ENCODE measurements around the gene PPP1R12C. TPM values are rescaled to one million over a fixed set of nuclear protein-coding genes. Genes with fewer than 3 reads are reported as not detected.

The PPP1R12C gene
- total RNA-seq, 1 experiment from 2014 or later: 136 TPM

DNA sequence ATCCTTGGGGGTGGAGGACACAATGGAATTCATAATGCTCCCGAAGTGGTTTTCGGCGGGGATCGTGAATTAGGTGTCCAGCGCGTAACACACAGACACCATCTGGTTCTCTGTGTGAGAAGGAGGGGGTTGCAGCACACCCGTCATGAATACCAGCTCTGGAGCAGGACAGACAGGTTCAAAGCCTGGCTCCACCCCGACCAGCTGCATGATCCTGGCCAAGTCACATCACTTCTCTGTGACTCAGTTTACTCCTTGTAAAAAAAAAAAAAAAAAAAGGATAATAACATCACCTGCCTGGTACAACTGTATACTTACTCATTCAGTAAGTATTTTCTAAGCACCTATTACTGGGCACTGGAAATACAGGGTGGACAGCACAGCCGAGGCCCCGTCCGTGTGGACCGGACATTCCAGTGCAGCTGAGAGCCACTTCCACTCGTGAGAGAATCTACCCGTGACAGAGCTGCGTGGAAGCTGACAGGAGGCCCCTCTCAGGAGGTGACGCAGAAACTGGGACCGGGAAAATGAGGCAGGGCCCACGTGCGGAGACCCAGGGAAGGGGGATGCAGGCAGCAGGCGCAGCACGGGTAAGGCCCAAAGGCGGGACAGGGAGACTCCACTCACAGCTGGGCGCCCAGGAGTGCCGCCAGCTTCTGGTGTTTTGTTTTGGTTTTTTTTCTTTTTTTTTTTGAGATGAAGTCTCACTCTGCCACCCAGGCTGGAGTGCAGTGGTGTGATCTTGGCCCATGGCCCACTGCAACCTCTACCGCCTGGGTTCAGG lies 66.5 kb downstream of the PPP1R12C start:
- CTCF ChIA-PET: no interaction called here
- POLR2A ChIA-PET (ENCODE audit: unreplicated experiment): no interaction called here
- Histone ChIP-seq H3K9me2 (replicated peaks; ENCODE audit: low read length) (no peaks in the 10 kb centered on the region), H3K4me3 (ENCODE audit: low read length) (no peak overlapping the region), H3K27ac (ENCODE audit: low read length) (no peak overlapping the region), H3K4me2 (ENCODE audit: low read length) (no peak overlapping the region), H3K79me2 (ENCODE audit: low read length) (peaks cover 13% of the 10 kb centered on the region; the same call in 1 of the 2 replicates), H3K27me3 (ENCODE audit: low read length) (no peaks in the 10 kb centered on the region), H3K4me1 (ENCODE audit: insufficient read depth, low read length) (no peaks in the 10 kb centered on the region), H4K20me1 (ENCODE audit: low read length) (no peaks in the 10 kb centered on the region), H3K9me3 (ENCODE audit: low read length) (no peaks in the 10 kb centered on the region), H2AFZ (ENCODE audit: low read length) (no peak overlapping the region), H3K36me3 (ENCODE audit: low read depth, low read length) (peaks cover 54% of the 10 kb centered on the region), H3K9ac (ENCODE audit: low read length) (no peak overlapping the region), H3F3A (ENCODE audit: low read length, unreplicated experiment) (no peaks in the 10 kb centered on the region)
- ATAC-seq (no peak), DNase-seq (no peak)
- intact Hi-C loops (cut with micrococcal nuclease): no loop called here
- BruUV-seq (replicated peaks): no TSS peak
- TF ChIP-seq EZH2 (IDR thresholded peaks at IDR 0.05; ENCODE audit: low read length, unreplicated experiment) (no peak), EZH2phosphoT487 (IDR thresholded peaks at IDR 0.05; ENCODE audit: borderline replicate concordance, low read length) (no peak), CTCF (conservative IDR thresholded peaks at IDR 0.05; ENCODE audit: low read depth, low read length) (no peak)

DNA sequence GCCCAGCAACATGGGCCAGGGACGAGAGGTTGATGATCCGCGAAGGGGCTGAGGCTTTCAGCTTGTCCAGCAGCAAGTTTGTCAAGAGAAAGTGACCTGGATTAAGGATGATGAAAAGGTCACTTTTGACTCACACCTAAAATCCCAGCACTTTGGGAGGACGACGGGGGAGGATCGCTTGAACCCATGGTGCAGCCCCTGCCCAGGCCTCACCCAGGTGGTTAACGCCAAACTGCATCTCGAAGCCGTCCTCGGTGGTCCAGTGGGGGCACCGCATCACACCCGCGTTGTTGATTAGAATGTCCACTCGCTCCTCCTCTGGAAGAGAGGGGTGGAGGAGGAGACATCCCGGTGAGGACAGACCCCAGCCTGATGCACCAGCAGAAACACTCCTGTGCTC lies 69.0 kb downstream of the PPP1R12C start:
- CTCF ChIA-PET: no interaction called here
- H3K9me2 ChIP-seq (replicated peaks; ENCODE audit: low read length): no peaks in the 10 kb centered on the region
- no peaks in the 10 kb centered on the region for H3K4me1 ChIP-seq (ENCODE audit: insufficient read depth, low read length)
- H3K9ac ChIP-seq (ENCODE audit: low read length): no peak overlapping the region
- no TSS peak for BruUV-seq (replicated peaks)
- POLR2A ChIA-PET (ENCODE audit: unreplicated experiment): no interaction called here
- TF ChIP-seq EZH2 (IDR thresholded peaks at IDR 0.05; ENCODE audit: low read length, unreplicated experiment) (no peak), EZH2phosphoT487 (IDR thresholded peaks at IDR 0.05; ENCODE audit: borderline replicate concordance, low read length) (no peak), CTCF (conservative IDR thresholded peaks at IDR 0.05; ENCODE audit: low read depth, low read length) (no peak)
- intact Hi-C loops (cut with micrococcal nuclease): no loop called here
- no peak for DNase-seq
- H3F3A ChIP-seq (ENCODE audit: low read length, unreplicated experiment): no peaks in the 10 kb centered on the region
- peaks cover 55% of the 10 kb centered on the region for H3K36me3 ChIP-seq (ENCODE audit: low read depth, low read length)
- H3K4me3 ChIP-seq (ENCODE audit: low read length): no peak overlapping the region
- H3K27me3 ChIP-seq (ENCODE audit: low read length): no peaks in the 10 kb centered on the region
- H3K4me2 ChIP-seq (ENCODE audit: low read length): no peak overlapping the region
- no peaks in the 10 kb centered on the region for H4K20me1 ChIP-seq (ENCODE audit: low read length)
- H2AFZ ChIP-seq (ENCODE audit: low read length): no peak overlapping the region
- no peak overlapping the region for H3K27ac ChIP-seq (ENCODE audit: low read length)
- no peak for ATAC-seq
- peaks cover 7% of the 10 kb centered on the region; the same call in 1 of the 2 replicates for H3K79me2 ChIP-seq (ENCODE audit: low read length)
- no peaks in the 10 kb centered on the region for H3K9me3 ChIP-seq (ENCODE audit: low read length)

GRCh38 chr19:55047951-55048350 lies 69.5 kb downstream of the PPP1R12C start:
- no peak overlapping the region for H3K9ac ChIP-seq (ENCODE audit: low read length)
- DNase-seq: no peak
- no peak overlapping the region for H3K27ac ChIP-seq (ENCODE audit: low read length)
- H3K9me3 ChIP-seq (ENCODE audit: low read length): no peaks in the 10 kb centered on the region
- intact Hi-C loops (cut with micrococcal nuclease): no loop called here
- no peak overlapping the region for H3K4me2 ChIP-seq (ENCODE audit: low read length)
- no peak overlapping the region for H2AFZ ChIP-seq (ENCODE audit: low read length)
- H3K4me1 ChIP-seq (ENCODE audit: insufficient read depth, low read length): no peaks in the 10 kb centered on the region
- no peak for TF ChIP-seq EZH2phosphoT487 (IDR thresholded peaks at IDR 0.05; ENCODE audit: borderline replicate concordance, low read length)
- TF ChIP-seq CTCF (conservative IDR thresholded peaks at IDR 0.05; ENCODE audit: low read depth, low read length): no peak
- TF ChIP-seq EZH2 (IDR thresholded peaks at IDR 0.05; ENCODE audit: low read length, unreplicated experiment): no peak
- peaks cover 7% of the 10 kb centered on the region; the same call in 1 of the 2 replicates for H3K79me2 ChIP-seq (ENCODE audit: low read length)
- H4K20me1 ChIP-seq (ENCODE audit: low read length): no peaks in the 10 kb centered on the region
- H3K36me3 ChIP-seq (ENCODE audit: low read depth, low read length): peaks cover 51% of the 10 kb centered on the region
- TSS peak; percentile 4 for BruUV-seq (replicated peaks)
- no peaks in the 10 kb centered on the region for H3F3A ChIP-seq (ENCODE audit: low read length, unreplicated experiment)
- ChIA-PET CTCF (no interaction called here), POLR2A (ENCODE audit: unreplicated experiment) (no interaction called here)
- ATAC-seq: no peak
- no peaks in the 10 kb centered on the region for H3K27me3 ChIP-seq (ENCODE audit: low read length)
- H3K4me3 ChIP-seq (ENCODE audit: low read length): no peak overlapping the region
- no peaks in the 10 kb centered on the region for H3K9me2 ChIP-seq (replicated peaks; ENCODE audit: low read length)
